Forelimb muscle (tissue), 1 donor: ENCODE measurements around the gene SLIT2. TPM values are rescaled to one million over a fixed set of nuclear protein-coding genes. Genes with fewer than 3 reads are reported as not detected.
A peak's percentile ranks its signal among the peaks of the same experiment; 100 is the strongest.

Experiments used
- DNase-seq: peaks from one replicate; pipeline ENCODE4 v3.0.0-alpha.2; 2013; ENCODE audit warnings: low read depth
- polyA plus RNA-seq: library from polyadenylated mRNA; unstranded; fragments of 120-200 nt; gene quantifications from one replicate; pipeline ENCODE4 v1.2.1, GENCODE V29; 2013; ENCODE audit not compliant: insufficient read length

SLIT2 gene
- polyA plus RNA-seq, 1 donor = 8.6 TPM

DNA sequence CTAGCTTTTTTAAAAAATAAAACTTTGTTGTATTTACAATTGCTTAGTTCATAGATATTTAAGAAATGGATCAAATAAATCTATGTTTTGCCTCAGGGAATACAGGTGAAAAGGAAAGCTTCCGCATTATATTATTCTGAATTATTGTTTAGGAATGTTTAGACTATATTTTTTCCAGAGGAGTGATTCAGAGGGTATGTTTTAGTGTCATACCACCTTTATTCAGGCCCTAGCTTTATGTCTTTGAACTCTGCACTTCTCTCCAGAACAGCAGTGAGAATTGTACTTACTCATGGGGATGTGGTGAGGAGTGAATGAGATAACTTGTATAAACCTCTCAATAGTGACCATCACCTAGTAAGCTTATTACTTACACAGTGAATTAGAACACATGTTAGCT lies 14.0 kb downstream of the SLIT2 start:
- DNase-seq = no peak

DNA sequence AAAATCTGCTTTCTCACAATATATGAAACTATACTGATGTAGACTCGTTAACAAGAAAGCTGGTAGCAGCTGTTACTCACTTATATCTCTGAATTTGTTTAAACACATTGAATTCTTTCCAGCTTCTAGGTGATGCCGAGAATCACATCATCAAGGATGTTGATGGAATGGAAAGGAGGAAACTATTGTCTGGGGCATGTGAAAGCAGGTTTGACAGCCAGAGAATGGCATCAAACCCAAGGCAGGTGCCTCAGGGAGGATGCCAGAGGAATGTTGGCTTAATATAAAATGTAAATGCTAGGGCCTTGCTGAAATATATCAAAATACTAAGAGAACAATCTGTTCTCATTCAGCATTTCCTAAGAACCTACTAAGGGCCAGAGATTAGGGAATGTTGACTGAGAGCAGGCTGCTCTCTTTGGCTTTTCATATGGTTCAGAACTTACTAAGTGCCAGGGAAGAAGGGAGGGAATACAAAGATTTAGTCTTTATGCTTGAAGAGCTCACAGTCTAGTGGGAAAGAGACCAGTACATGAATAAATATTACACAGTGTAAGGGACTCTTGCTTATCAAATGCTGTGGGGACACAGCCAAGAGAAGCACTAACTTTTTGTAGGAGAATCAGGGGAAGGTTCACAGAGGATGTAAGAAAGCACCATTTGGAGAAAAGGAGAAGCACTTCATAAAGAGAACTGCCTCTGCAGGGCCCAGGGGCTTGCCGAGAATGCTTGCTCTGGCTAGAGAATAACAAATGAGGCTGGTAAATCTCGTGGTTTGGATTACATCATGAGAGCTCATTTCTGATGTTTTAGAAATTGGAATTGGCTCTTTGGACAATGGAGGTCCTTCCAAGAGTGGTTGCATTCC lies 14.7 kb downstream of the SLIT2 start:
- no peak for DNase-seq

DNA sequence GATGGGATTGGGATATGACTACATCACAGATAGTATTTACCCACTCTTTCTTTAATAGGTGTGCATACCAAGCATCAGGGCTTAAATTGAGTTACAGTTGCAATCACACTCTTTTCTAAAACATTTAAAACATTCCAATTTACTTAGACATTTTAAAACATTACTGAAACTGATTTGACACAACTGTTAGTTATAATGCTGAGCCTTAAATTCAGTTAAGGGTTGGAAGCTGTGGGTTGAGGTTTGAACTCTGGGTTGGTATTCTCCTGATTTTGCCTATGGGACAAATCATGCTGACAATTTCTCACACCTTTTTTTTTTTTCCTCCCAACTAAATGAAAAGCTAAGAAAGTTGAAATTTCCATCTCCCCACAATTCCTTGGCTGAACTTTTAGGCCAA lies 16.3 kb downstream of the SLIT2 start:
- no peak for DNase-seq

DNA sequence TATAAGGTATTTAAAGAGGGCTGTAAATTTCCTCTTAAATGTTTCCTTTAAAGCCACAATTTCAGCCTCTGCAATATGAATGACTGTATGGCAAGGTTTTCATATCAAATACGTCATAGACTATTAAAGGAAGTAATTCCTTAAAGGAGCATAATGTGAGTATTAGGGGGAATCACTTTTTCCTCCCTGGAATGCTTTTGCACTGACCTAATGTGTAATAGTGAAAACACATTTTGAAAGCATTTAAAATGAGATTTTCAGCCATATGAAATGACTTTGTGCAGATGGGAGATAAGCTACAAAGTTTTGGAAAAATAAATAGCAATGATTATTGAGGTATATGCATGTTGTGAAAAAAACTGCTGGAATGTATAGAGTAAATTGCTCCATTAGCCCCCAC lies 17.6 kb downstream of the SLIT2 start:
- DNase-seq = no peak

DNA sequence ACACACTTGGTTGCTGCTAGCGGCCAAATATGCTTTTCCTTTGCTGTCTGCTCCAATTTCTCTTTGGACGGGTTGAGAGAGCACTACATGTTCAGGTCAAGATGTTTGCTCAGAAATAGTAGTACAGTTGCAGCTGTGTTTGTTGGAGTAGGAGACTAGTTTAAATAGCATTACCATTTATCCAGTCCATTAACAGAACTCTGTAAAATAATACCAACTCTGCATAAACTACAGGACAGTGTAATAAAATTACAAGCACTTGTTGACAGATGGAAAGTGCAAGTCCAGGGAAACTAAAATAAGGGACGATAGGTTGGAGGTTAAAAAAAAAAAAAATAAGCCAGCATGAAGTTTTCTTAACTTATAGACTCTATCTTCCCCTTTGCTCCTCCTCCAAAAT lies 20.2 kb downstream of the SLIT2 start:
- no peak for DNase-seq

DNA sequence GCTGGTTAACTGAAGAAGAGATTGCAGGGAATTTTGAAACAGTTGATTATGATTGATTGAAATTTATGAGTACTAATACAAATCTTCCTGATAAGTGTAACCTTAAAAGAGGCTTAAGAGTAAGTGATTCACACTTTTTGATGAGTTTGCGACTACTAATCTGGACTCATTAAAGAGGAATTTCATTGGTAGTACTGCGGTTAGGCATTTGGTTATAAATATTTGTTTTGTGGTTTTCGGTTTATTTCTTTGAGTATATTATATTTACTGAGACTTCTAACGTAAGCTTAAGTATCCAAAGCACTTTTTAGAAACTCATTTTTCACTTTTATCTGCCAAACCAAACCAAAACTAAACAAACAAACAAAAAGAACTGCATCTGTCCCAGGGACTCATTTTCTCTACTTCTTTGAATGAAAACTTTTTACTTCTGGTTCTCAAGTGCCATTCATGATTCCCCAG lies 20.7 kb downstream of the SLIT2 start:
- DNase-seq = no peak

DNA sequence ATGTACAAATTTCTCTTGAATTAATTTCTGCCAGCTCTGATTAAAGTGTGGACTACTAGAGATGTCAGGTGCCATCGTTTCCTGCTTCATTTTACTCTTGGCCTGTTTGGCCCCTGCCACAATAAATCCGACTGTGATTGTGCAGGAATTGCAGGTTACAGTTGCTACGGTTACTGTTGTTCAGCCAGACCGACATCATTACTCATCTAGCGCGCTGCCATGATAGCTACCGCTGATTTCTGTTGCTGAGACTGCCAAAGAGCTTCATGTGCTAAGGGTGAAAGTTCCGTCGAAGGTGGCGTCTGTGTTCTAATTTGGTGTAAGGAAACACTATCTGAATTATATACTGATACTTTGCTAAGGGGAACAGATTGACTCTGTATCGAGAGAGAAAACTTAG lies 22.1 kb downstream of the SLIT2 start:
- DNase-seq = no peak

DNA sequence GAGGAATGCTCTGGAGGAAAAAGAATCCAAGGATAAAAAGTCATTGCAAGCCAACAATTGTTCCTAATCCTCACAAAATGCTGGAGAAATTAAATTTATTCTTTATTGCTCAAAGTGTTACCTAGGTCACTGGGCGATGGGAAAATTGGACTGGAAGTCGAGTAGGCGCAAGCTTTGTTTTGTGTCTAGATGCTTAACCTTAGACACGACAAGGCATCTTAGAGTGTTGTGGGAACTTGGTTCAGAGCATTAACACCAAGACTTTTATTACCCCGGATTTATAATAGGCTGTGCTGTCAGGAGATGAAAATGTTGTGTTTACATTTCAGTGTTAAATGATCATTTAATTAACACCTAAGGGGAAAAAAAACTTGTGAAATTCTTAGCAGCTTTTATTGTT lies 25.1 kb downstream of the SLIT2 start:
- DNase-seq = no peak

DNA sequence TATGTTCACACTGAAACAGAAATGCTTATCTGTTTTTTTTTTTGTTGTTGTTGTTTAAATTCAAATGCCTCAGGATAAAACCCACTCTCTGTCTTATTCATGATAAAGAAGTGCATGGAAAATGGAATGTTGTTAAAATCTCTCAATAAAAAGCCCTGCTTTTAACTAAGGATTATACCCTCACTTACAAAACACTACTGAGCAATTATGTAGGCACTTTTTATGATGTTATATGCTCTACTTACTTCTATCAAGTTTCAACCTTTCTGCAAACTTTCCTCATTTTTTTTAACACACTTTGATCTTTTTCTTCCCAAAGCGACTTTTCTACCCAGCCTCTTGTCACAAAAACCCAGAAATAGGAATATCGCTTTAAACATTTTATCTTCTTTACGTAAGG lies 26.5 kb downstream of the SLIT2 start:
- DNase-seq = no peak

DNA sequence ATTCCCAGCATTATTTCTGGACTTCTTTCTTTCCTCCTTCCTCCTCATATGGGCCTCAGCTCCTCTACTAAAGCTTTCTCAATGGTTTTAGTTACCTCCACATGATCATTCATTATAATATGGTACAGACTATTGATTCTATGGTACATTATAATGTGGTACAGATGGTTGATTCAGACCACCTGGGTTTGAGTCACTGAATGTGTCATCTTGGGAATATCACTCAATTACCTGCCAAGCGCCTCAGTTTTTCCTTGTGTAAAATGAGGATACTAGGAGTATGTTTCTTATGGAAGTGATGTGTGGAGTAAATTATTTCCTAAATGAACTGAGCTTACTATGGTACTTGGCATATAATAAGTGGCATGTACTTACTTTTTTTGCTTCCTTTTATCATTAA lies 27.7 kb downstream of the SLIT2 start:
- DNase-seq = no peak

DNA sequence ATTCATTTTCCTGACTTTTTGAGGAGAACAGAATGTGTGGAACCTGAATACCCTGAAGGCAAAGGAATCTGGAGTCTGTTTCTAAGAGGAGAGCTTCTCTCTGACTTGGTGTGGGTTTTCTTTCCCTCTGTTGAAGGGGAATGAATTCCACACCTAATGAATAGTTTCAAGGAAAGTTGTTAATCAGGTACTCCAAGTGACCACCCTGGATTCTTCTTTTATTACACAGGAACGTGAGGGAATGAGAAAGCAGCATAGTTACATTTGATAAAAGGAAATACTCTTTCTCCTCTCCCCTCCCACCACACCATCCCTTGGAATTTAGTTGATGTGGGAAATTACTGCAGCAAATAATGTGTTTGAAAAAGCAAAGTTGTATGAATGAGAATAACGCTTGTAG lies 29.7 kb downstream of the SLIT2 start:
- DNase-seq = no peak

DNA sequence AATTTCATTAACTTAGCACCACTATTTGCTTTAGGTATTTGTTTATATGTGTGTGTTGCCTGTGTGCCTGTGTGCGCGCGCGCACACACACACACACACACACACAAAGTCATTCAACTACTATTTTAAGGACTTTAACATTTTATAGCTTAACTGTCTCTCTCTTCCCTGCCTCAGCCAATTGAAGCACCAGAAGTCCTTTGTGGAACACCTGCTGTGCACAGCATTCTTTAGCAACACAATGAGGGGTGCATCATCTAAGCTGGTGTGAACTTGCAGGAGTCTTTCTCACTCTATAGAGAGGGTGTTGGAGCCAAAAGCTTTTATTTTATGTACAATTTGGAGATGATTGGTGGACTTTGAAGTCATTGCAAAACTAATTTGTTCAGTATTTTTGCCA lies 31.3 kb downstream of the SLIT2 start:
- no peak for DNase-seq

DNA sequence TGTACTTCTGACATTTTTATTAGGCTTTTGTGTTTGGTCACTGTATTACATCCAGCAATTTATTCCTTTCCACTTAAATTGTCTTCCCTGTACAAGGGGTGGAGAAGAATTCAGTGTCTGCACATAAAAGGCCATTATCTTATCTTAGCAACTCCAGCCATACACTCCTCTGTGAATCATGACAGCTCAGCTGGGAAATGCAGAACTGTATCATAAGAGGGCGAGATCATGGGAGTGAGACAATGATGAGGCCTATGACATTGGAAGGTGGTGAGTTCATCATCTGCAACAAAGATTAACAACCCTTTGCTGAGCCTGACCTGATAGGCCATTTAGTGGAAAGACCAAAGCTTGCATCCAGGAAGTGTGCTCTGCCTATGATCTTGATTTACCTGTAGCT lies 33.3 kb downstream of the SLIT2 start:
- no peak for DNase-seq

DNA sequence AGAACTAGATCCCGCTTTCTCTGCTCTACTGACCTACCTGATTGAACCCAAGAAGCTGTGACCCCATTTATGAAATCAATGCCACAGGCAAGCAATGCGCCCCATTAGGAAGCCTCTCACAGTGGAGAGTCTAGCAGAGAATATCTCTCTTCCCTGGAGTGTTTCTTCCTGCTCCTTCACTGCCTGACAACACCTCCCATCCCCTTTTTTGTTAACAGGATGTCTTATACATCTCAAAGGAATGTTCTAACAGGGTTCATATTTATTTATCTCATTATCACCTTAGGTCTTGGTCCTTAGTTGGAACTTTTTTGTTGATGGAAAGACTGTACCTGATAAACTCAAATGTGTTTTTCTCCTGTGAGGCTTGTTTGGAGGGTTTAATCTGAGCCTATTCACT lies 35.5 kb downstream of the SLIT2 start:
- no peak for DNase-seq

DNA sequence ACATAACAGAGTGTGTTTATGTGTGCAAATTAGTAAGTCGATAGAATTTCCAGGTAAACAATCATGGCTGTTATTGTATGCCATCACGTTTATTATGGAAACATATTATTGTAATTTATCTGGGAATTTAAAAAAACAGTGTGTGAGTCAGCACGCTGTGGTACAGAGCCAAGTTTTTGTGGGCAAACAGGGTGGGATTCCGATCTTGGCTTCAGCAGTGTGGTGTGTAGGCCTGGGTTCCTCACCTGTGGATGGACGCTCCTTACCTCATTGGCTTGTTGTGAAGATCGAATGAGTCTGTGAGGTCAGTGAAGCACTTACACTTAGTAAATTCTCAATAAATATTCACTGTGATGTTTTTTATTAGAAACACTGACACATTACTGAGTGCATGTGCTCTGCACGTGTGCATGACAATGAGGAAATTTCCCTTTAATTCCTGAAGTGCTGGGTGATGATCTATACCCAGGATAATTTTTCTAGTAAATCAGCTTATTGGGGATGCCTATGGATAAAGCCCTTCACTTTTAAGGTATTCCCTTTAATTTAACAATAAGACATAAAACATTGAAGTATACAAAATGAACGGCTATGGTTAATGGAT lies 36.4 kb downstream of the SLIT2 start:
- DNase-seq = no peak

DNA sequence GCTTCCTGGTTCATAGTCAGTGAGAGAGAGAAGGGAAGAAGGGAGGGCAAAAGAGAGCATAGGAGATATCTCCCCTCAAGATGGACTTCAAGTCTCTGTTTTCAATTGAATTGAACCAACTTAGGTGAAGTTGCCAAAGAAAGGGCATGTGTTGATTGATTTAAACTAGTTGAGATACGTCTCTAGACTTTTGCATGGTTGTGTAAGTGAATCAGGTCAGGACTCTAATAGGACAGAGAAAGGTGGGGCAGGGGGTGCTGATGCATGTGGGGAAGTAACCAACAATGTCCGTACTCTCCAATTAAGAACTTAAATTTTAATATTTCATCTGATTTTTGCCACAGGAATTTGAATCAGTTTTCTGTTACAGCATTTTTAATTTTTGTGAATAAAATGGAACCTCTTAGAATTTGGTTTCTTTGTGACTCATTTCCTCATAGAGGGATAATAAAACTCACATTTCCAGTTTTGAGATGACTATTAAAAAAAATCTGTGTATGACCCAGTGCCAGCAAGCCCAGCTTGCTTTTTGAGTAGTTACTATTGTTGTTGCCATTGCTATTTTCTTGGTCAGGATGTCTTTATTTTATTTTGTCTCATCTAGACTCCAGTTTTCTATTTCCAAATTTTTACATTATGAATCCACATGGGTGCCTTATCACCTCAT lies 37.3 kb downstream of the SLIT2 start:
- DNase-seq = no peak

DNA sequence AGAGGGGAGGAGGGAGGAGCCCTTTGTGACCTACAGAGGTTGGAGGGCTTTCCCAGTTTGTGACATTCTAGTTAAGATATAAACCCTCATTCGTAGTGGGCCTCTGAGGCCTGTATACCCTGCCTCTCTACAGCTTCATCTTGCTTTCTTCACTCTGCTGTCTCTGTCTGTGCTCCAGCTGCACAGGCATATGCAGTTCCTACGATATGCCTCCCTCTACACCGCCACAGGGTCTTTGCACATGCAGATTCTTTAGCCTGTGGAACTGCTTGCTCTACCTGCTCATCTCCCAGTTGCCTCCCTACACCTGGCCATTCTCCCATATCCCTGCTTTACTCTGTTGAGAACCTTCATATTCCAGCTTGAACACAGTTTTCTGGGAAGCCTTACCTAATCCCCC lies 38.1 kb downstream of the SLIT2 start:
- DNase-seq = no peak

DNA sequence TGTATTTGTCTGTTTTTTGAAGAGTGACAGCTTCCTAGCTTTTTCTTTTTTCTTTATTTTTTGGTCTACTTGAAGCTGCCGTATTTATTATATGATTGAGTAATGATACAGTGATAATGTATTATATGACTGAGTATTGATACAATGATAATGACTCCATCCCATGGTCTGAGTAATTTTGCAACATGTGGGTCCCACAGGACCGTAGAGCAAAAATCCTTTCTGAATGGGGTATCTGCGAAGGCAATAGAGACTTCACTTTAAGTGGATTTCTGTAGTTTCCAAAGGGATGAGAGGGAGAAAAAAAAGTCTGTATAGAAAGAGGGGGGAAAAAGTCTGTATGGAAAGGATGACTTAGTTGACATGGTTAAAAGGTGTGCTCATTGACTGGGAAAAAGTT lies 41.0 kb downstream of the SLIT2 start:
- DNase-seq = no peak

DNA sequence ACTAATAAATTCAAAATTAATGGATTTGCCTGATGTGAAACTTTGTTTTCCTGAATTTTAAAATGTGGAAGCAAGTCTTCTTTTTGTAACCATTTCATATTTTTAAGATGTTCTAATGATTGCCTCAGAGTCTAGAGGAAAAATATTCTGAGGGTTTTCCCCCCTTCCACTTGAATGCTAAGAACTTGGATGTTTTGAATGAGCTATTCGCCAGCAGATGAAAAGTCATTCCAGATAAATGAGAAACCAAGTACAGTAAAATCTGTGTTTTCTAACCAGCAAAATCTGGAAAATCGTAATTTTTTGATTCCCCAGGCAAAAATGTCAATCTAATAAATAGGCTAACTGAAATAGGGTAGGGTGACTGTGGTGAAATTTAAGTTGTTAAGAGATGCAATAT lies 45.6 kb downstream of the SLIT2 start:
- peak; percentile 59 for DNase-seq

DNA sequence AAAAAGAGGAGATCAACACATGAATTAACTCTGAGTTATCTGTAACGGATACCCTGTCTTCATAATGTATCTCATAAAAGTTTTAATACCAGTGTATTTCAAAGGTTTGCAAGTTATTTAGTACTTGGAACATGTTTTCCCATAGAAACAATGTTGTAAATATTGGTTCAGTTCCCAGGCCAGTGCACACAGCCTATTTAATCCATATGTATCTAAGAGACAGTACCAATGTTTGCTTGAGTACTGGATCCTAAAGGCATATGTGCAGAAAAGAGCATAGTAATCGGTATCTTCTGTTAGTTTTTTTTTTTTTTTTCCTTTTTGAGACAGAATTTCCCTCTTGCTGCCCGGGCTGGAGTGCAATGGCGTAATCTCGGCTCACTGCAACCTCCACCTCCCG lies 46.1 kb downstream of the SLIT2 start:
- peak; percentile 64 for DNase-seq

DNA sequence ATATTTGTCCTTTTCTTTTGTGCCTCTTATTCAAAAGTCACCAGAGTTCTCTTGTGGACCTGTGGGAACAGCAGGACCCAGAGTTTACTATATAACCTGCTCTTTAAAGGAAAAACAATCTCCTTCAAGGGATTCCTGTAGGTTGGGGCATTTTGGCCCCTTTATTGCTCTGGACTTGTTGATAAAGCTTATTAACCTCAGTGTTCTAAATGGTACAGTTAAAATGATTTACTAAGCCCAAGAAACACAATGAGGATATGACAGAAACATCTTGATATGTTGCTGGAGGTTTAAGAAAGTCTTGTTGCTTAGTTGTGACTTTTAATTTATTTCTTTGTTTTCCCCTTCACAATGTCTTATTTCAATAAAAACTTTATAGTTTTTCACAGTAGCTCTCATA lies 46.8 kb downstream of the SLIT2 start:
- no peak for DNase-seq

DNA sequence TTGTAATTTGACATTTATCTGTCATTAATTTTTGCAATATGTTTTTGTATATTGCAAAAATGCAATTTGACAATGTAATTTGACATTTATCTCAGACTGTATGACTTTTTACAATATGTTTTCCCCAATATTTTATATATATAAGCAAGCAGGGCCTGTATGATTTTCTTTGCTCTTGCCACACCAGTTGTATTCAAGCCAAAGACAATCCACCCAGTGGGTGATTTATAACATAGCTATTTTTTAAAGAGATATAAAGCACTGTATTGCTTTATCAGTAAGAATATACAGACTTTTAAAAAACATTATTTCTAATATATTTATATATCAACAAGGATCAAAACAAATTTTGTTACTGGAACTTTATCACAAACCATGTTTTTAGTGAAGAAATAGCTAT lies 47.3 kb downstream of the SLIT2 start:
- DNase-seq = no peak

DNA sequence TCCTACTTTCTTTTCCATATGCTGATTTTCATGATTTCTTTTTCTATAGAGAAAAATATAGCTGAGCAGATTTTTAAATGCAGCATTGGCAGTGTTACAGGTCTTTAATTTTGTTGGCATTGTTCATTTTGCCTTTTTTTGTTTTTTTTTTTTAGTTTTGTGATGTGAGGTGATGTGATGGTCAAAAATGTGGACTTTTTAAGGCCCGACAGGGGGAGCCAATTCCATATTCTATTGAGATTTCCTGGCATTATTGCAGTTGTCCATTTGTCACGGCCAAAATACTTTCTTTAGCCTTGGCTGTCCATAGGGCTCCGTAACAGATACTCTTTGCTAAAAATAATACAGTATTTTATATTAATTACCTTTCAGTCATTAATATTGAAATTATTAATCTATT lies 47.8 kb downstream of the SLIT2 start:
- no peak for DNase-seq
